Measurements from ENCODE around the gene OR8D1. TPM values are rescaled to one million over a fixed set of nuclear protein-coding genes. Genes with fewer than 3 reads are reported as not detected.

Gene OR8D1
- total and polyA plus RNA-seq, 2 of the 8 experiments (the other 6 are each of a cell fraction or from before 2014, with no cell fraction given) = not detected

DNA sequence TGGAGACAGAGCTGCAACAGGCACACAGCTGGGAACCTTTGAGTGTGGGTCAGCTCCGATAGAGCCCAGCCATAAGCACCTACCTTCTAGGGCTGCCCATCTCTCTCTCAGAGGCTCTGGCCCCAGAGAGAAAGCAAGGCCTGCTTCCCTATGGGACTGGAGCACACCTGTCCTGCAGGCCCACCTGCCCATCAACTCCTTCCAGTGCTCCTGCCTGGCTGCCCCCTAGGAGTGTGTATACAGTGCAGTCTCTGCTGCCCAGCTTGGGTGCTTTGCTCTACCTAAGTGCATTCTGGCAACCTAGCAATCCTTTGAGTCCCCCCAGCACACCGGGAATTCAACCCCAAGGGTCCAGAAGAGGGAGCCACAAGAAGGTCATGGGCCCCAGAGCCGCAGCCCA, 36.5 kb downstream of the OR8D1 start:
- no peak for FAIRE-seq
- no peak overlapping the region for H3K14ac ChIP-seq (ENCODE audit: insufficient read length)
- no peaks in the 10 kb centered on the region for H3K79me2 ChIP-seq (ENCODE audit: control insufficient read depth in 1 of 2, insufficient read depth in 2 of 2, low read length in 2 of 2)
- no peak overlapping the region for H3K27ac ChIP-seq (ENCODE audit: low read depth, low read length)
- no peak overlapping the region for H2AK5ac ChIP-seq (ENCODE audit: low read depth, low read length)
- no peaks in the 10 kb centered on the region for H3K23me2 ChIP-seq (ENCODE audit: low read depth, low read length)
- no peaks in the 10 kb centered on the region for H3K9me3 ChIP-seq (ENCODE audit: insufficient read depth in 2 of 2, low read depth in 1 of 2, low read length in 1 of 2)
- no peak overlapping the region for H3K56ac ChIP-seq (replicated peaks; ENCODE audit: insufficient read length, low read depth, low read length)
- H3K18ac ChIP-seq (ENCODE audit: extremely low read depth, low read length) = no peak overlapping the region
- ChIA-PET POLR2A (ENCODE audit: partially characterized antibody) (interaction anchor here (1.0 kb wide), 1 partner anchor 148 kb away, joined by 3 read pairs; no protein-coding TSS in a partner anchor), CTCF (ENCODE audit: partially characterized antibody) (interaction anchor here (0.6 to 2.5 kb wide), 13 partner anchors 22 to 208 kb away, joined by 3 to 13 read pairs (median 4); partner anchors contain the start of genes OR8G5 and VWA5A)
- no peak overlapping the region for H2BK20ac ChIP-seq (ENCODE audit: low read length)
- H2BK5ac ChIP-seq (ENCODE audit: low read depth, low read length) = no peak overlapping the region
- peak overlapping the region; percentile 61; the same call in 1 of the 2 replicates for H2BK15ac ChIP-seq (ENCODE audit: low read length)
- no peak overlapping the region for H4K5ac ChIP-seq (ENCODE audit: insufficient read length, low read depth, low read length)
- 100% methylated on average over 3 of the region's 3 CpGs; no CpG with 5 or more reads in 1 of the 2 experiments for WGBS, 2 experiments (ENCODE audit: extremely low coverage in 1 of 2, insufficient coverage in 1 of 2, insufficient read length in 1 of 2, insufficient replicate concordance in 2 of 2, low coverage in 1 of 2, low lambda C conversion rate in 2 of 2, missing lambda C conversion rate in 1 of 2)
- no peak for TF ChIP-seq ZNF274 (IDR thresholded peaks at IDR 0.05; ENCODE audit: borderline replicate concordance, extremely low read depth, low read length)
- TF ChIP-seq CTCF (IDR thresholded peaks at IDR 0.05; ENCODE audit: control extremely low read depth in 1 of 3, insufficient read depth in 1 of 3, low read depth in 1 of 3, low read length in 3 of 3) = peak in 1 of 3 experiments; percentile 3; a peak in 1 of 4 replicates
- no peak for TF ChIP-seq RBBP5 (IDR thresholded peaks at IDR 0.05; ENCODE audit: borderline replicate concordance, low read depth, low read length)
- TF ChIP-seq, protein P1, sequence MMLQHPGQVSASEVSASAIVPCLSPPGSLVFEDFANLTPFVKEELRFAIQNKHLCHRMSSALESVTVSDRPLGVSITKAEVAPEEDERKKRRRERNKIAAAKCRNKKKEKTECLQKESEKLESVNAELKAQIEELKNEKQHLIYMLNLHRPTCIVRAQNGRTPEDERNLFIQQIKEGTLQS (IDR thresholded peaks at IDR 0.05; ENCODE audit: insufficient read depth, low read depth, low read length) = no peak
- peak overlapping the region; percentile 64 for H2BK120ac ChIP-seq (replicated peaks; ENCODE audit: low read depth, low read length)
- no peaks in the 10 kb centered on the region for H3K36me3 ChIP-seq (ENCODE audit: control insufficient read depth in 2 of 4, insufficient read depth in 4 of 4, low read length in 3 of 4)
- H3K9ac ChIP-seq (replicated peaks in 1 of 4; ENCODE audit: extremely low read depth in 1 of 4, low read depth in 3 of 4, low read length in 3 of 4) = no peak overlapping the region
- H3K4me1 ChIP-seq (replicated peaks in 1 of 4; ENCODE audit: control insufficient read depth in 3 of 4, insufficient read depth in 4 of 4, low read length in 3 of 4) = peaks cover 0 to 3% (median 0%) of the 10 kb centered on the region in 4 experiments; a peak in 1 of 7 replicates
- peak overlapping the region; percentile 39; the same call in 1 of the 2 replicates for H2BK12ac ChIP-seq (ENCODE audit: low read depth, low read length)
- no peak overlapping the region for H3K4me2 ChIP-seq (ENCODE audit: insufficient read depth in 1 of 2, low read depth in 2 of 2, low read length in 2 of 2)
- no peak overlapping the region for H3K23ac ChIP-seq (ENCODE audit: insufficient read length)
- H4K20me1 ChIP-seq (replicated peaks in 1 of 2; ENCODE audit: control insufficient read depth in 1 of 2, insufficient read depth in 2 of 2, low read length in 2 of 2) = no peaks in the 10 kb centered on the region
- H3K27me3 ChIP-seq (replicated peaks in 1 of 4; ENCODE audit: control insufficient read depth in 3 of 4, extremely low read depth in 1 of 4, insufficient read depth in 3 of 4, low read length in 3 of 4) = no peaks in the 10 kb centered on the region
- no peak overlapping the region for H4K8ac ChIP-seq (ENCODE audit: extremely low read depth, insufficient read depth, low read length)
- peak overlapping the region; percentile 49; the same call in 1 of the 2 replicates for H2AFZ ChIP-seq (ENCODE audit: low read length)
- no peak for DNase-seq (ENCODE audit: low read depth in 1 of 2, low spot score in 2 of 2)
- no peak overlapping the region for H3K4ac ChIP-seq (replicated peaks; ENCODE audit: insufficient read length, low read depth, low read length)
- H3K4me3 ChIP-seq (ENCODE audit: extremely low read depth in 1 of 4, insufficient read depth in 2 of 4, low read depth in 3 of 4, low read length in 4 of 4) = no peak overlapping the region
- no peaks in the 10 kb centered on the region for H3K79me1 ChIP-seq (ENCODE audit: low read depth, low read length)
- H4K91ac ChIP-seq (replicated peaks; ENCODE audit: insufficient read length, low read length) = no peak overlapping the region
